GM12874 (cell line): ENCODE data around the gene YKT6.

Source experiments
- CTCF ChIP-seq: IDR thresholded peaks from 2 replicates; pipeline ENCODE4 v1.5.1; 2011; ENCODE audit warnings: low read depth, mild to moderate bottlenecking, control low read depth, low read length, moderate library complexity; ENCODE audit not compliant: insufficient read depth

YKT6 gene

GRCh38 chr7:44162179-44162578 lies 38.6 kb upstream of the YKT6 start:
- TF ChIP-seq CTCF, result no peak

GRCh38 chr7:44162785-44163395 lies 37.9 kb upstream of the YKT6 start:
- no peak for TF ChIP-seq CTCF

GRCh38 chr7:44163591-44163990 lies 37.2 kb upstream of the YKT6 start:
- TF ChIP-seq CTCF, result no peak

GRCh38 chr7:44167920-44168319 lies 32.9 kb upstream of the YKT6 start:
- TF ChIP-seq CTCF, result no peak

GRCh38 chr7:44172352-44172751 lies 28.4 kb upstream of the YKT6 start:
- TF ChIP-seq CTCF, result no peak

GRCh38 chr7:44172803-44173424 lies 27.9 kb upstream of the YKT6 start:
- TF ChIP-seq CTCF, result no peak

GRCh38 chr7:44173911-44174693 lies 26.7 kb upstream of the YKT6 start:
- no peak for TF ChIP-seq CTCF
